Kidney glomerular epithelial cell (primary cell): ENCODE data around the gene SPATS1.

ENCODE experiments used
- DNase-seq: peaks from one replicate; lab custom pipeline; 2025; lab: John Stamatoyannopoulos, UW

Gene SPATS1

GRCh38 chr6:44342489-44342888, at the start of gene SPATS1:
Gene SPATS1 (plus strand): TSS chr6:44342650. CDS start chr6:44343096, 446 bp downstream.
- DNase-seq: no peak

GRCh38 chr6:44292661-44293365, 49.6 kb upstream of the SPATS1 start:
- DNase-seq: no peak

GRCh38 chr6:44294832-44295791, 47.3 kb upstream of the SPATS1 start:
- DNase-seq: no peak

GRCh38 chr6:44297063-44298038, 45.1 kb upstream of the SPATS1 start:
- DNase-seq: no peak

- DNase-seq: no peak
Measured at GRCh38 chr6:44298055-44298803, 44.2 kb upstream of the SPATS1 start.

GRCh38 chr6:44298864-44299263, 43.6 kb upstream of the SPATS1 start:
- no peak for DNase-seq

GRCh38 chr6:44300292-44300823, 42.1 kb upstream of the SPATS1 start:
- DNase-seq: no peak

- no peak for DNase-seq
Measured at GRCh38 chr6:44301106-44301505, 41.3 kb upstream of the SPATS1 start.

- DNase-seq: no peak
Measured at GRCh38 chr6:44301782-44302564, 40.5 kb upstream of the SPATS1 start.

- no peak for DNase-seq
Measured at GRCh38 chr6:44302856-44303255, 39.6 kb upstream of the SPATS1 start.

GRCh38 chr6:44303842-44304241, 38.6 kb upstream of the SPATS1 start:
- no peak for DNase-seq

GRCh38 chr6:44304282-44305199, 37.9 kb upstream of the SPATS1 start:
- DNase-seq: peak; percentile 3

GRCh38 chr6:44305200-44305725, 37.2 kb upstream of the SPATS1 start:
- no peak for DNase-seq

GRCh38 chr6:44306710-44307109, 35.7 kb upstream of the SPATS1 start:
- DNase-seq: no peak

- DNase-seq: no peak
Measured at GRCh38 chr6:44307217-44307616, 35.2 kb upstream of the SPATS1 start.

- DNase-seq: no peak
Measured at GRCh38 chr6:44309092-44309491, 33.4 kb upstream of the SPATS1 start.

- DNase-seq: no peak
Measured at GRCh38 chr6:44309631-44310030, 32.8 kb upstream of the SPATS1 start.

- no peak for DNase-seq
Measured at GRCh38 chr6:44310241-44310640, 32.2 kb upstream of the SPATS1 start.

GRCh38 chr6:44311304-44311703, 31.1 kb upstream of the SPATS1 start:
- DNase-seq: no peak
